GM12873 (cell line): ENCODE data around the gene EHMT1.

Source experiments
- TF ChIP-seq, protein P1 (sequence below): IDR thresholded peaks from 2 replicates; pipeline ENCODE4 v1.5.1; 2012; ENCODE audit warnings: low read depth, mild to moderate bottlenecking, moderate library complexity, low read length, control low read depth; ENCODE audit not compliant: insufficient read depth; ENCODE audit errors: missing control alignments

The EHMT1 gene

DNA sequence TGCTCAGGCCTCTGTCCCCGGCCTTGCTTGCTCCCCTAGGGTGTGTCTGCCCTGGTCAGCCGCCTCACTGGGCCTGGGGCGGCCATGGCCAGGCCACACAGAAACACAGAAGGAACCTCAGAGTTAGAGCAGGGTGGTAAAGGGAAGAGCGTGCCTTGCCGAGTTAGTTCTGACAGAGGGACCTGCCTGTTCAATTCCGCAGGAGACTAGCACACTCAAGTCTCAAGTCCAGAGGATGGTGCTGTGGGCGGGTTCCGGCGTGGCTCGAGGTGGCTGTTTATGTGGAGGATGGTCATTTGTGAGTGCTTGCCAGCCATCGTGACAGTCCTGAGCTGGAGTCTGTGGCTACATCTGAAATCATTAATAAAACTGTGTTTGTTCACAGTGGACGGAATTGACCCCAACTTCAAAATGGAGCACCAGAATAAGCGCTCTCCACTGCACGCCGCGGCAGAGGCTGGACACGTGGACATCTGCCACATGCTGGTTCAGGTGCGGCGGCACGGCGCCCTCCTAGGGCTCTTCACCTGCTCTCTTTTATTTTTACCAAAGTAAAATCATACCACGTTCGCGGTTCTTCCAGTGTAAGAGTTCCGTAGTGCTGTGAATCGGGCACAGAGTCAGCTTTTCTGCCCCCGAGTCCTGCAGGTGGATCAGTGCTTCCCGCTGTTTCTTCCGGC, 163.2 kb downstream of the EHMT1 start:
- TF ChIP-seq, protein P1, sequence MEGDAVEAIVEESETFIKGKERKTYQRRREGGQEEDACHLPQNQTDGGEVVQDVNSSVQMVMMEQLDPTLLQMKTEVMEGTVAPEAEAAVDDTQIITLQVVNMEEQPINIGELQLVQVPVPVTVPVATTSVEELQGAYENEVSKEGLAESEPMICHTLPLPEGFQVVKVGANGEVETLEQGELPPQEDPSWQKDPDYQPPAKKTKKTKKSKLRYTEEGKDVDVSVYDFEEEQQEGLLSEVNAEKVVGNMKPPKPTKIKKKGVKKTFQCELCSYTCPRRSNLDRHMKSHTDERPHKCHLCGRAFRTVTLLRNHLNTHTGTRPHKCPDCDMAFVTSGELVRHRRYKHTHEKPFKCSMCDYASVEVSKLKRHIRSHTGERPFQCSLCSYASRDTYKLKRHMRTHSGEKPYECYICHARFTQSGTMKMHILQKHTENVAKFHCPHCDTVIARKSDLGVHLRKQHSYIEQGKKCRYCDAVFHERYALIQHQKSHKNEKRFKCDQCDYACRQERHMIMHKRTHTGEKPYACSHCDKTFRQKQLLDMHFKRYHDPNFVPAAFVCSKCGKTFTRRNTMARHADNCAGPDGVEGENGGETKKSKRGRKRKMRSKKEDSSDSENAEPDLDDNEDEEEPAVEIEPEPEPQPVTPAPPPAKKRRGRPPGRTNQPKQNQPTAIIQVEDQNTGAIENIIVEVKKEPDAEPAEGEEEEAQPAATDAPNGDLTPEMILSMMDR = no peak

DNA sequence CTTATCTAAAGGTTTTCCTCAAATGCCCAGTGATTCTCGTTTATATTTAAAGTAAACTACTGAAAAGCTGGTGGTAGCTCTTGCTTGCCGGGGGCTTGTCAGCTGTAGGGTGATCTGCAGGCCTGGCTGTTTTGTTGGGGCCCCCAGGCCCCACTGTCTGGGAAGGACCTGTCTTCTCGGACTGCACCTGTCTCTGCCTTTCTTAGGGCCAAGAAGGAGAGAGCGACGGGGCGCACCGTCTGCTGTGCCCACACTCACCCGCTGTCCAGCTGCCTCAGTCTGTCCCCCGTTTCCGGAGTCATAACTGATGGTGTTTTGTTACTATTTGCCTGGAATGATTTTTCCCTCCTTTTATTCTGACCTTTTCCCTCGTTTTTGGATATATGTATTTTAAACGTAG, 164.7 kb downstream of the EHMT1 start:
- TF ChIP-seq, protein P1 = no peak

DNA sequence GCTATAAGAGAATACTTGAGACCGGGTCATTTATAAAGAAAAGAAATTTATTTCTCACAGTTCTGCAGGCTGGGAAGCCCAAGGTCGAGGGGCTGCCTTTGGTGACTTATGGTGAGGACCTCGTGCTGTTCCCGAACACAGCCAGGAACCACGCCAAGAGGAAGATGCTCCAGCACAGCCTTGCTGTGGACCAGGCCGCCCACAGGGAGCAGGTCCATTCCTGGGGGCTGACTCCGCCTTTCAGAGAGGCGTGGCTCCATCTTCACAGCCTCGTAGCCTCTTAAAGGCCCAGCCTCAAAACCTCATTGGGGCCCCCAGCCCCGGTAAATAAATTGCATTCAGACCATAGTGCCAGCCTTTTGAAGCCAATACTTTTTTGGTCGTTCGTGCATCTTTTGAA, 165.2 kb downstream of the EHMT1 start:
- TF ChIP-seq, protein P1 = no peak

DNA sequence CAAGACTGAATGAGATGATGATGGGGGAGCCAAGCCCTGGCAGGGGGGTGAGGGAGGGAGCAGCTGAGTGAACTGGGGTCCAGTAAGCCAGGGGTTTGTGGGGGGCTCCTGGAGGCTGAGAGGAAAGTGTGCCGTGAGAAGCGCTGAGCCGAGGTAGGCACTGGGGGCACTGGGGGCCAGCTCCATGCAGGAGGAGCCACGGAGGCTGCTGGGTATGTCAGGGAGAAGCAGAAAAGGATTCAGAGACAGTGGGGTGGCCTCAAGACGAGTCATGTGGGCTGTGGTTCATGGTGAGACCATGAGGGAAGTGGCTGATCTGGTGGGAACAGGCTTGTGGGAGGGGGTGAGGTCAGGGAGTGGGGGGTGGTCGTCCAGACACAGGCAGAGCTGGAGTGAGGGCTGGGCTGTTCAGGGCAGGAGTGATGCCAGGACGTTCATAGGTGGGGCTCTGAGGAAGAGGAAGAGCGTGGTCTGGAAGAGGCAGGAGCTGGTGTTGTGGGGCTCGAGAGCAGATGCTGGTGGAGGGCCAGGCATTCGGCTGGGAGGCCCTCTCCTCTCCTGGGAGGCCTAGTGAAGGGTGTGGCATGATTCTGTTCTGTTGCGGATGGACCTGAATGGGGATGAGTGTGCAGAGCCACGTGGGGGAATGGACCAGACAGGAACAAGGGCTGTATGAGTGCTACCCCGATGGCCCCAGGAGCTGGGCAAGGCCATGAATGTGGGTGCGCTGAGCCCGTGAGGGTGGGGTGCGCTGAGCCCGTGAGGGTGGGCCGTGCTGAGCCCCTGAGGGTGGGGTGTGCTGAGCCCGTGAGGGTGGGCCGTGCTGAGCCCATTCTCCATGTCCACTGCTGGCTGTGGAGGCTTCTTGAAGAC, 166.1 kb downstream of the EHMT1 start:
- TF ChIP-seq, protein P1 = no peak

DNA sequence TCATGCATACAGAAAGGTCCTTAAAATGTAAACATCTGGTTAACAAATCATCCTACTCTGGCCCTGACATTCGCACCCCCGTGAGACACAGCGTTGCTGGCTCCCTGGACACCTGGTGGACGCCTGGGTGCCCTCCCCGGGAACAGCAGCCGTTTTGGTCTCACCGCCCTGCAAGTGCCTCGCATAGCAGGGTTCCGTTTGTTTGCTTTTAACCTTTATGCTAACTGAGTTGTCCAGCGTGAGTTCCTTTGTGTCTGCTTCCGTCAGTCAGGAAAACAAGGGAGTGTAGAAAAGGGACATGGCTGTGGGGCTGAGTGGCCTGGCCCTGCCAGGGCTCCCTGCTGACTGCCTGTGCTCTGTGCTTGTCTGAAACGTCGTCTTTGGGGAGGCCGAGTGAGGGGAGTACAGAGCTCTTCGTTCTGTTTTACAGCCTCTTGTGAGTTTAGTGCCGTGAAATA, 166.9 kb downstream of the EHMT1 start:
- TF ChIP-seq, protein P1 = no peak

DNA sequence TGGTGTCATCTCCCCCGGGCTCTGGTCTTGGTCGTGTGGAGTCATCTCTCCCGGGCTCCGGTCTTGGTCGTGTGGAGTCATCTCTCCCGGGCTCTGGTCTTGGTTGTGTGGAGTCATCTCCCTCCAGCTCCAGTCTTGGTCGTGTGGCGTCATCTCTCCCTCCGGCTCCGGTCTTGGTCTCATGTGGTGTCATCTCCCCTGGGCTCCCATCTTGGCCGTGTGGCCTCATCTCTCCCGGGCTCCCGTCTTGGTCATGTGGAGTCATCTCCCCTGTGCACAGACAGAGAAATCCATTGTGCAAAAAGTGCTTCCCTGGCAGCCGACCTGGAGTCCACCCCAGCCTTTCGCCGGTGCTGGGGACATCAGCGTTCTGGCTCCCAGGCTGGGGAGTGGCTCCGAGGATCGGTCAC, 167.7 kb downstream of the EHMT1 start:
- TF ChIP-seq, protein P1 = no peak

DNA sequence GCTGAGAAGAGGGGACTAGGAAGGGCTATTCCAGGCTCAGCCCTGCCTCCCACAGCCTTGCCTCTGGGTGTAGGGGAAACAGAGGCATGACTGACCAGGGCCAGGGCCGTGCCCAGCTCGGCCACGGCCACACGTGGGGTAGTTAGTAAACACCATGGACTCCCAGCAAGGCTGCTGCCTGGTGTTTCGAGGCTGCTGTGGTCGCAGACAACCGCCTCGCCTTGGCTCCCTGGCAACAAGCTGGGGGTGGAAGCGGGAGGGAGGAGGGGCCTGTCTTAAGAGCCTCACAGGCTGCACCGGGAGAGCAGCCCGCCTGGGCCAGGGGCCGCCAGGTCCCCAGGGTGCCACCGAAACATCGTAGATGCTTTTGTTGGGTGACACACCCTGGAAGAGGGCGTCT, 168.6 kb downstream of the EHMT1 start:
- TF ChIP-seq, protein P1 = no peak
